Measurements from ENCODE around the gene STXBP5.

GRCh38 chr6:147203311-147204059, 732 bp upstream of the STXBP5 start:
- TF ChIP-seq CTCF (IDR thresholded peaks at IDR 0.05) (peak in 1 of 6 experiments; percentile 11), POLR2A (IDR thresholded peaks at IDR 0.05) (peak in 1 of 2 donors; percentile 89)
